ENCODE data around the gene PLLP. TPM values are rescaled to one million over a fixed set of nuclear protein-coding genes. Genes with fewer than 3 reads are reported as not detected.

Gene PLLP
- total RNA-seq, 1 experiment from 2014 or later: 3.1 TPM

GRCh38 chr16:57252148-57252721 lies 32.2 kb downstream of the PLLP start:
- no peak overlapping the region for H3K9ac ChIP-seq (ENCODE audit: low read length)
- ChIA-PET RAD21 (ENCODE audit: low non-redundant PET in 1 of 2, low total read pairs in 2 of 2, uncharacterized antibody in 2 of 2, unreplicated experiment in 2 of 2) (no interaction called here), CTCF (no interaction called here), POLR2A (no interaction called here)
- H3K4me2 ChIP-seq (ENCODE audit: low read length): no peak overlapping the region
- no peaks in the 10 kb centered on the region for H3K79me2 ChIP-seq (ENCODE audit: insufficient read depth, low read length)
- no peak for ATAC-seq
- H3K9me3 ChIP-seq (ENCODE audit: control insufficient read depth in 1 of 2, insufficient read depth in 1 of 2, low read depth in 1 of 2, low read length in 2 of 2): 0 out of 4 replicates have a peak, but pooled peaks cover 0 to 3% of the 10 kb centered on the region in 2 experiments
- H3K4me1 ChIP-seq (ENCODE audit: control insufficient read depth in 1 of 2, insufficient read depth in 2 of 2, low read length in 2 of 2): no peaks in the 10 kb centered on the region
- no peak overlapping the region for H3K27ac ChIP-seq (ENCODE audit: low read depth, low read length)
- intact Hi-C loops (cut with micrococcal nuclease): no loop called here
- TF ChIP-seq ZFX (IDR thresholded peaks at IDR 0.05): no peak
- BruUV-seq (replicated peaks): no TSS peak
- no peak for DNase-seq (ENCODE audit: low read depth, low spot score)
- no peak overlapping the region for H3K4me3 ChIP-seq (replicated peaks in 1 of 2; ENCODE audit: low read depth in 1 of 2, low read length in 2 of 2)
- H4K20me1 ChIP-seq (ENCODE audit: insufficient read depth): no peaks in the 10 kb centered on the region
- no peaks in the 10 kb centered on the region for H3K9me2 ChIP-seq (ENCODE audit: insufficient read depth)
- H2AFZ ChIP-seq (ENCODE audit: low read depth, low read length, poor library complexity, severe bottlenecking): no peak overlapping the region
- H3K27me3 ChIP-seq (ENCODE audit: insufficient read depth, low read length): no peaks in the 10 kb centered on the region
- H3K36me3 ChIP-seq (ENCODE audit: control insufficient read depth in 1 of 2, insufficient read depth in 2 of 2, low read length in 2 of 2): peaks cover 10 to 17% of the 10 kb centered on the region in 2 experiments

GRCh38 chr16:57251352-57251751 lies 33.1 kb downstream of the PLLP start:
- CTCF ChIA-PET: no interaction called here
- TF ChIP-seq TCF7L2 (IDR thresholded peaks at IDR 0.05; ENCODE audit: borderline replicate concordance, extremely low read depth, insufficient read depth, insufficient read length): no peak
- no peak for TF ChIP-seq CTCF (IDR thresholded peaks at IDR 0.05 in 2 of 3, conservative IDR thresholded peaks at IDR 0.05 in 1 of 3; ENCODE audit: borderline replicate concordance in 1 of 3, insufficient read depth in 1 of 3, low read depth in 2 of 3, low read length in 2 of 3)
- no peak for TF ChIP-seq EZH2 (IDR thresholded peaks at IDR 0.05)
- no peak for TF ChIP-seq CBX3 (IDR thresholded peaks at IDR 0.05; ENCODE audit: low read depth)
- TF ChIP-seq SP1 (IDR thresholded peaks at IDR 0.05; ENCODE audit: low read depth): no peak
- TF ChIP-seq POLR2A (IDR thresholded peaks at IDR 0.05; ENCODE audit: borderline replicate concordance, extremely low read depth, insufficient read depth, insufficient read length): no peak
- no peak for TF ChIP-seq ELF1 (IDR thresholded peaks at IDR 0.05; ENCODE audit: borderline replicate concordance, low read depth)
- no peak for TF ChIP-seq SIN3A (IDR thresholded peaks at IDR 0.05; ENCODE audit: low read depth)
- no peak for TF ChIP-seq REST (IDR thresholded peaks at IDR 0.05; ENCODE audit: low read depth)
- no peak for TF ChIP-seq MAX (IDR thresholded peaks at IDR 0.05)
- no peak for TF ChIP-seq EZH2phosphoT487 (IDR thresholded peaks at IDR 0.05; ENCODE audit: borderline replicate concordance)
- TF ChIP-seq JUND (IDR thresholded peaks at IDR 0.05): no peak
- TF ChIP-seq POLR2AphosphoS5 (IDR thresholded peaks at IDR 0.05; ENCODE audit: low read depth, low read length): no peak
- TF ChIP-seq YY1 (IDR thresholded peaks at IDR 0.05; ENCODE audit: extremely low read depth, insufficient replicate concordance, low read depth, low read length): no peak
- no peak for TF ChIP-seq SRF (IDR thresholded peaks at IDR 0.05; ENCODE audit: low read depth)
- TF ChIP-seq RAD21 (IDR thresholded peaks at IDR 0.05; ENCODE audit: low read depth): no peak

More at GRCh38 chr16:57251352-57251751, 33.1 kb downstream of the PLLP start:
- Histone ChIP-seq H3K4me2 (ENCODE audit: low read length) (no peak overlapping the region), H3K9me2 (ENCODE audit: insufficient read depth) (no peaks in the 10 kb centered on the region), H3K27me3 (ENCODE audit: insufficient read depth, low read length) (no peaks in the 10 kb centered on the region), H3K9me3 (ENCODE audit: control insufficient read depth in 1 of 2, insufficient read depth in 1 of 2, low read depth in 1 of 2, low read length in 2 of 2) (0 out of 4 replicates have a peak, but pooled peaks cover 0 to 3% of the 10 kb centered on the region in 2 experiments), H3K4me1 (ENCODE audit: control insufficient read depth in 1 of 2, insufficient read depth in 2 of 2, low read length in 2 of 2) (no peaks in the 10 kb centered on the region), H4K20me1 (ENCODE audit: insufficient read depth) (no peaks in the 10 kb centered on the region), H3K4me3 (replicated peaks in 1 of 2; ENCODE audit: low read depth in 1 of 2, low read length in 2 of 2) (no peak overlapping the region), H3K79me2 (ENCODE audit: insufficient read depth, low read length) (no peaks in the 10 kb centered on the region), H3K36me3 (ENCODE audit: control insufficient read depth in 1 of 2, insufficient read depth in 2 of 2, low read length in 2 of 2) (peaks cover 10 to 17% of the 10 kb centered on the region in 2 experiments), H3K9ac (ENCODE audit: low read length) (no peak overlapping the region), H2AFZ (ENCODE audit: low read depth, low read length, poor library complexity, severe bottlenecking) (no peak overlapping the region), H3K27ac (ENCODE audit: low read depth, low read length) (no peak overlapping the region)
- ATAC-seq (no peak), DNase-seq (ENCODE audit: low read depth, low spot score) (no peak)
- BruUV-seq (replicated peaks): no TSS peak
- ChIA-PET RAD21 (ENCODE audit: low non-redundant PET in 1 of 2, low total read pairs in 2 of 2, uncharacterized antibody in 2 of 2, unreplicated experiment in 2 of 2) (no interaction called here), POLR2A (no interaction called here)
- intact Hi-C loops (cut with micrococcal nuclease): no loop called here
